HEK293T (cell line): ENCODE measurements around the gene IGSF21.

Experiments used
- ARNT ChIP-seq: fragments of 450-650 bp; IDR thresholded peaks from 2 replicates; pipeline ENCODE4 v1.6.1; 2017; ENCODE audit warnings: mild to moderate bottlenecking
- BHLHE40 ChIP-seq: fragments of 450-650 bp; IDR thresholded peaks from 2 replicates; pipeline ENCODE4 v1.6.1; 2016; ENCODE audit warnings: mild to moderate bottlenecking, moderate library complexity, borderline replicate concordance
- CTBP1 ChIP-seq: fragments of 450-650 bp; IDR thresholded peaks from 2 replicates; pipeline ENCODE4 v1.6.1; 2016; ENCODE audit warnings: borderline replicate concordance
- FOXA1 ChIP-seq: fragments of 450-650 bp; IDR thresholded peaks from 2 replicates; pipeline ENCODE4 v1.6.1; 2016; ENCODE audit warnings: mild to moderate bottlenecking
- FOXK2 ChIP-seq: fragments of 450-650 bp; IDR thresholded peaks from 2 replicates; pipeline ENCODE4 v1.6.1; 2016; ENCODE audit warnings: mild to moderate bottlenecking
- FOXM1 ChIP-seq: fragments of 450-650 bp; IDR thresholded peaks from 2 replicates; pipeline ENCODE4 v1.6.1; 2017; ENCODE audit warnings: mild to moderate bottlenecking, borderline replicate concordance
- HDGF ChIP-seq: fragments of 450-650 bp; IDR thresholded peaks from 2 replicates; pipeline ENCODE4 v1.6.1; 2017; ENCODE audit warnings: antibody characterized with exemption, borderline replicate concordance
- L3MBTL2 ChIP-seq: fragments of 450-650 bp; conservative IDR thresholded peaks from 2 replicates; pipeline ENCODE4 v1.6.1; 2016; ENCODE audit warnings: mild to moderate bottlenecking
- NFRKB ChIP-seq: fragments of 450-650 bp; IDR thresholded peaks from 2 replicates; pipeline ENCODE4 v1.6.1; 2016; ENCODE audit warnings: mild to moderate bottlenecking, moderate library complexity
- SP1 ChIP-seq: fragments of 450-650 bp; IDR thresholded peaks from 2 replicates; pipeline ENCODE4 v1.6.1; 2017
- SUZ12 ChIP-seq: fragments of 450-650 bp; IDR thresholded peaks from 2 replicates; pipeline ENCODE4 v1.6.1; 2016; ENCODE audit warnings: mild to moderate bottlenecking
- TARDBP ChIP-seq: fragments of 450-650 bp; IDR thresholded peaks from 2 replicates; pipeline ENCODE4 v1.6.1; 2016
- ZNF384 ChIP-seq: fragments of 450-650 bp; IDR thresholded peaks from 2 replicates; pipeline ENCODE4 v1.6.1; 2016

- no peak for TF ChIP-seq CTBP1
- TF ChIP-seq SP1: no peak
- TF ChIP-seq FOXK2: no peak
- TF ChIP-seq FOXA1: no peak
- TF ChIP-seq TARDBP: no peak
- no peak for TF ChIP-seq HDGF
- no peak for TF ChIP-seq BHLHE40
- TF ChIP-seq NFRKB: no peak
- TF ChIP-seq L3MBTL2: no peak
- no peak for TF ChIP-seq ARNT
- TF ChIP-seq FOXM1: no peak
- TF ChIP-seq ZNF384: no peak
- no peak for TF ChIP-seq SUZ12
These were observed 233.2 kb downstream of the IGSF21 start for GRCh38 chr1:18340787-18341186.
